Measurements from ENCODE around the gene TSC2.
A peak's percentile ranks its signal among the peaks of the same experiment; 100 is the strongest.

Gene TSC2

DNA sequence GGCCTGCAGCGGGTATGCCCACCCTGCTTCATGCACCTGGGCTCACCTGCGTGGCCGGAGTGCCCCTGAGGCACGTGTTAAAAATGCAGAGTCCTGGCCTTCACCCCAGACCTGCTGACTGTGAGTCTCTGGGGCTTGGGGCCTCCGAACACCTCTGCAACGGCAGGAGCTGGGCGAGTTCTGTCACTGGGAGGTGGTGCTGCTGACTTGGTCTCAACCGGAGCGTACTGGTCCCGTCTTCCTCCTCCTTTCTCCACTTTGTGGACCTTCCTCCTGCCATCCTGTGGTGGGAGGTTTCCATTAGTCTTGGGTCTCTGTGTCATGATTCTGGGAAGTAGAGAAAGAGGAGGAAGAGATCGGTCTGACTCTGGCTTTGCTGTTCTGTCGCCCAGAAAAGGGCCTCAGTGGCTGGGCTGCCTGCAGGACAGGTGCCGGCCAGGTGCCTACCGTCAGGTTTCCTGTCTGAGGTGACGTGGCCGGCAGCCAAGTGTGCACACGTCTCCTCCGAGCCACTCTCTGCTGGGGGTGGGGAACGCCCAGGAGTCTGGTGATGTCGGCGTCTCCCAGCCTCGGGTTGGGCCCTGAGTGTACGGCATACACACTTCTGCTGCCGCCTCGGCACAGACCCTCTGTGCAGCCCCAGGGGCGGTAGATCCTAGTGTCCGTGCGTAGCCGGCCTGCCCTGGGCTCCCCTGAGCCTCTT lies 6.9 kb downstream of the TSC2 start:
- TF ChIP-seq CTCF (IDR thresholded peaks at IDR 0.05; ENCODE audit: extremely low read depth, insufficient read depth, missing control alignments), result no peak
- in situ Hi-C loops (cut with MboI; ENCODE audit: low pct_unique_long_range_greater_than_20kb, low sequenced_read_pairs, unreplicated experiment), result no loop called here
- no peak for DNase-seq (ENCODE audit: low spot score)

GRCh38 chr16:2056077-2056476 lies 8.3 kb downstream of the TSC2 start:
- in situ Hi-C loops (cut with MboI; ENCODE audit: low pct_unique_long_range_greater_than_20kb, low sequenced_read_pairs, unreplicated experiment), result no loop called here
- DNase-seq (ENCODE audit: low spot score), result no peak
- peak; percentile 19 for TF ChIP-seq CTCF (IDR thresholded peaks at IDR 0.05; ENCODE audit: extremely low read depth, insufficient read depth, missing control alignments)

- in situ Hi-C loops (cut with MboI; ENCODE audit: low pct_unique_long_range_greater_than_20kb, low sequenced_read_pairs, unreplicated experiment), result no loop called here
- TF ChIP-seq CTCF (IDR thresholded peaks at IDR 0.05; ENCODE audit: extremely low read depth, insufficient read depth, missing control alignments), result no peak
- no peak for DNase-seq (ENCODE audit: low spot score)
These were observed 9.1 kb downstream of the TSC2 start for GRCh38 chr16:2056681-2057407.

DNA sequence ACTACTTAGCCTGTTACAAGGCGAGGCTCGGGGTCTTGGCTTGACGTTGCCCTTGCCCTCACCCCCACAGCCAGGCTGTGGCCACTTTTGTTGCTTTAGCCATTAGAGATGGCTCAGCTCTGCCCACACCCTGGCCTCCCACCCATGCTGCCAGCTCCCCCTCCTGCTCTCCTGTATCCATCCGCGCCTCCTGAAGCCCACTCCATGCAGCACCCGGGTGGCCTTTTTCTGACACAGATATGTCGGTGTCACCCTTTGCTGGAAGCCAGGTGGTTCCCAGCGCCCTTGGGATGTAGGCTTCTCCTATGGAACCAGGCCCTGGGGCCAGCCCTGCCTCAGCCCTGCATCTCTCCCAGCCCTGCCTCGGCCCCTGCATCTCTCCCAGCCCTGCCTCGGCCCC lies 9.7 kb downstream of the TSC2 start:
- no peak for TF ChIP-seq CTCF (IDR thresholded peaks at IDR 0.05; ENCODE audit: extremely low read depth, insufficient read depth, missing control alignments)
- no peak for DNase-seq (ENCODE audit: low spot score)
- in situ Hi-C loops (cut with MboI; ENCODE audit: low pct_unique_long_range_greater_than_20kb, low sequenced_read_pairs, unreplicated experiment), result no loop called here

DNA sequence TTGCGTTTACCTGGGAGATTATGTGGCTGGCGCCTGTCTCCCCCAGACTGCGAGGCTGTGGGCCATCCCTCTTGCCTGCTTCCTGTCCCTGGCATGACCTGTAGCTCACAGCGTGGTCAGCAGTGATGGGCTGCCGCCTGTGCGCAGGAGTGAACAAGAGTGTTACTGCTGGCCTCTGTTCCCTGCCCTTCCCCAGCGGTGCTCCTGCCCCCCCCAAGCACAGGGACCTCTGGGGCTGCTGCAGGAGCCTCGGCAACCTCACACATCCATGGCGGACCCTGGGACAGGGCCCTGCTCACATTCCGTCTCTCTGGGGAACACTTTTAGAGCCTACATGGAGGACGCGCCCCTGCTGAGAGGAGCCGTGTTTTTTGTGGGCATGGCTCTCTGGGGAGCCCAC lies 10.6 kb downstream of the TSC2 start:
- in situ Hi-C loops (cut with MboI; ENCODE audit: low pct_unique_long_range_greater_than_20kb, low sequenced_read_pairs, unreplicated experiment), result no loop called here
- no peak for TF ChIP-seq CTCF (IDR thresholded peaks at IDR 0.05; ENCODE audit: extremely low read depth, insufficient read depth, missing control alignments)
- no peak for DNase-seq (ENCODE audit: low spot score)

DNA sequence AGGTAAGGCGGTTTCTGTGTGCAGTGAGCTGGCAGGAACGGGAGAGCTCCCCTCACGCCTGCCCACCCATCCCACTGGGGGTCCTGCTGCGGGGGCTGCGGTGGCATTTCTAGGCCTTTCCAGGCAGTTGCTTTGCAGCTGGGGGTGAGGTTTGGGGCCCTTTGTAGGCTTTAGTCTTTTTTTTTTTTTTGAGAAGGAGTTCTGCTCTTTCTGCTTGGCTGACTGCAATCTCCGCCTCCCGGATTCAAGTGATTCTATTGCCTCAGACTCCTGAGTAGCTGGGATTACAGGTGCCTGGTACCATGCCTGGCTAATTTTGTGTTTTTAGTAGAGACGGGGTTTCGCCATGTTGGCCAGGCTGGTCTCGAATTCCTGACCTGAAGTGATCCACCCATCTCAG lies 11.1 kb downstream of the TSC2 start:
- no peak for TF ChIP-seq CTCF (IDR thresholded peaks at IDR 0.05; ENCODE audit: extremely low read depth, insufficient read depth, missing control alignments)
- in situ Hi-C loops (cut with MboI; ENCODE audit: low pct_unique_long_range_greater_than_20kb, low sequenced_read_pairs, unreplicated experiment), result no loop called here
- no peak for DNase-seq (ENCODE audit: low spot score)

Measured in GM13977 (cell line).